ENCODE data around the gene VGF.
"Not testable (repeated sequence)": the region's sequence is repeated elsewhere in the genome, so short reads cannot be mapped to it uniquely, and the experiment has no call there.

VGF gene

DNA sequence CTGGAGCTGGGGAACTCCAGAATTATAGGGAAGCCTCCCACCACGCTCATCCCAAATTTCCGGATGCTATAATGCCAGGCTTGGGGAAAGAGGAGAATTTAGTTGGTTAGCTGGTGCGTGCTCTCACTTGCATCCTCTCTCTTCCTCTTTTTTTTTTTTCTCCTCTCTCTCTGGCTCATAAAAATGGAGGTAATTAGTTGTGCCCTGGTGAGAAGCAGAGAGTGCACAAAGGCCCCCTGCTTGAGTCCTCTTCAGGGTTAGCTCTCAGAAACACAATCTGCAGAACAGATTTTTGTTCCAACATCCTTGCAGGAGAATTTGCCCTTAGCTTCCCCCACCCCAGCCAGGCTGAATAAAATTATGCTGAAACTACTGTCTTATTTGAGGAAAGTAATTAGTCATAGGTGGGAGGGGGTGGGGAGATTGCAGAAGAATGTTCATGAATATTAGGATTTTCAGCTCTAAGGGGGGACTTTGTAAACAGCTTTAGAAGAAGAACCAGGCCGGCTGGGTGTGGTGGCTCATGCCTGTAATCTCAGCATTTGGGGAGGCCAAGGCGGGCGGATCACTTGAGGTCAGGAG is 30.9 kb downstream of the VGF start:
- FAIRE-seq = no peak

DNA sequence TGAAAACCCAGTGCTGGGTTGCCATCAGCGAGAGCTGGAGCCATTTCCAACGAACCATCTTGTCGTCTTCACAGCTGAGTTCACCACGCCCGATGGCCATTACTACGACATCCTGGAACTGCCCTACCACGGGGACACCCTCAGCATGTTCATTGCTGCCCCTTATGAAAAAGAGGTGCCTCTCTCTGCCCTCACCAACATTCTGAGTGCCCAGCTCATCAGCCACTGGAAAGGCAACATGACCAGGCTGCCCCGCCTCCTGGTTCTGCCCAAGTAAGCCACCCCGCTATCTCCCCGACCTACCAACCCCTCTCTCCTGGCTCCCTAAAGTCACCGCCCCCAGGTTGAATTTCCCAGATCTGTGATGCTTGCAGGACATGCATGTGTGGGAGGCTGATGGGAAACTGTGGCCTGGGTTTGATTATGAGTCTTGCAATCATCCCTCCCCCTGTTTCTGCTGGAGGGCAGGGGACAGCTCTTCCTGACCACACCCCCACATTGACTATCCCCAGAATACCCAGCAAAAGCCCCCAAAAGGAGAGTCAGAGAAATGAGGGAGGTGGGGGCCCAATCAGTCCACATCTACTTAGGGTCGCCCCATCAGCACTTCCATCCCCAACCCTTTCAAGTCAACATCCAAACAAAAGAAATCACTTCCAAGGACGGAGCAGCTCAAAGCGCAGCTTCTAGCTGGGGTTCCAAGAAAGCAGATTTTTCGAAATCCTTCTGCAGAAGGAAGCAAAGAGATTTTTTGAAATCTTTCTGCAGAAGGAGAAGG is 31.6 kb downstream of the VGF start:
- FAIRE-seq = no peak

DNA sequence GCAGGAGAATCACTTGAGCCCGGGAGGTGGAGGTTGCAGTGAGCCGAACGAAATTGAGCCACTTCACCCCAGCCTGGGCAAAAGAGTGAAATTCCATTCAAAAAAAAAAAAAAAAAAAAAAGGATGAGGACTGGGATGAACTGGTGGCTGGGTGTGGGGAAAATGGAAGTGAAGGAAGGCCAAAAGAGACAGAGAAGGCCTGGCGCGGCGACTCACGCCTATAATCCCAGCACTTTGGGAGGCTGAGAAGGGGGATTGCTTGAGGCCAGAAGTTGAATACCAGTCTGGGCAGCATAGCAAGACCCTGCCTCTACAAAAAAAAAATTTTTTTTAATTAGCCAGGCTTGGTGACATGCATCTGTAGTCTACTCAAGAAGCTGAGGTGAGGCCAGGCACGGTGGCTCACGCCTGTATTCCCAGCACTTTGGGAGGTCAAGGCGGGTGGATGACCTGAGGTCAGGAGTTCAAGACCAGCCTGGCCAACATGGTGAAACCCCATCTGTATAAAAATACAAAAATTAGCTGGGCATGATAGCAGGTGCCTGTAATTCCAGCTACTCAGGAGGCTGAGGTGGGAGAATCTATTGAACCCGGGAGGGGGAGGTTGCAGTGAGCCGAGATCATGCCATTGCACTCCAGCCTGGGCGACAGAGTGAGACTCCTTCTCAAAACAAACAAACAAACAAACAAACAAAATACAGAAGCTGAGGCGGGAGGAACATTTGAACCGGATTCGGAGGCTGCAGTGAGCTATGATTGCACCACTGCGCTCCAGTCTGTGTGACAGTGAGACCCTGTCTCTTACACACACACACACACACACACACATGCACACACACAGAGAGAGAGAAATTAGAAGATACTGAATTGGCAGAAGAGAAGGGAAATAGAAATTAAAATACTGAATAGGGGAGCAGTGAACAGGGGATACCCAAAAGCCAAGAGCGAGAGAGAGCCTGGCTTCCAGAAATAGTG is 32.5 kb downstream of the VGF start:
- not testable (repeated sequence) for FAIRE-seq

DNA sequence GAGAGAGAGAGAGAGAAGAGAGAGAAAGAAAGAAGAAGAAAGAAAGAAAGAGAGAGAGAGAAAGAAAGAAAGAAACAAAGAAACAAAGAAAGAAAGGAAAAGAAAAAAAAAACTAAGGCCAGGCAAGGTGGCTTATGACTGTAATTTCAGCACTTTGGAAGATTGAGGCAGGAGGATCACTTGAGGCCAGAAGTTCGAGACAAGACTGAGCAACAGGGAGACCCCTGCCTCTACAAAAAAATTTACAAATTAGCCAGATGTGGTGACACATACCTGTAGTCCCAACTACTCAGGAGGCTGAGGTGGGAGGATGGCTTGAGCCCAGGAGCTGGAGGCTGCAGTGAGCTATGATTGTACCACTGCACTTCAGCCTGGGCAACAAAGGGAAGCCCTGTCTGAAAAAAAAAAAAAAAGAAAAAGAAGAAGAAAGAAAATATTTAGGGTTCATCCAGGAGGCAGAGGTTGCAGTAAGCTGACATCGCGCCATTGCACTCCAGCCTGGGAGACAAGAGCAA is 35.7 kb downstream of the VGF start:
- no peak for FAIRE-seq

DNA sequence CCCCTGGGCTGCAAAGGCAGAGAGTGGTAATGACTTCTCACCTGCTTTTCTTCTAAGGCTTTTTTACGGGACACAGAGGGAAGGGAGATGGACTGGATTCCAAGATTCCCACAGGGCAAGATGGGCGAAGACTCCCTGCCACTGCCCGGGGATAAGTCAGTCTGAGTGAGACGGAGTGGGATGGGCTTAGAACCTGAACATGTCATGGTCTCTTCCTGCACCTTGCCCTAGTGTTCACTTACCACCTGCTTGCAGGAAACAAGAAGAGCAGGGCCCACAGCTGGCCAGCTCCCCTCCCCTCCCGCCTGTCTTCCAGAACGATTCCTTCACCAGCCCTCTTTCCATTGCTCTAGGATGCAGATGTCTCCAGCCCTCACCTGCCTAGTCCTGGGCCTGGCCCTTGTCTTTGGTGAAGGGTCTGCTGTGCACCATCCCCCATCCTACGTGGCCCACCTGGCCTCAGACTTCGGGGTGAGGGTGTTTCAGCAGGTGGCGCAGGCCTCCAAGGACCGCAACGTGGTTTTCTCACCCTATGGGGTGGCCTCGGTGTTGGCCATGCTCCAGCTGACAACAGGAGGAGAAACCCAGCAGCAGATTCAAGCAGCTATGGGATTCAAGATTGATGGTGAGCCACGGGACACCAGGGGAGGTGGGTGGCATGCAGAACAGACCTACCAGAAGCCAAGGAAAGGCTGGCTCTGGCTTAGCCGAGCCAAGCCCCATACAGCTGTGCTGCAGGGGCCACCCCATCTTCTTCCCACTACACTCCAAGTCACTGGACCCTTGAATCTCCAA is 37.1 kb downstream of the VGF start:
- FAIRE-seq = no peak

DNA sequence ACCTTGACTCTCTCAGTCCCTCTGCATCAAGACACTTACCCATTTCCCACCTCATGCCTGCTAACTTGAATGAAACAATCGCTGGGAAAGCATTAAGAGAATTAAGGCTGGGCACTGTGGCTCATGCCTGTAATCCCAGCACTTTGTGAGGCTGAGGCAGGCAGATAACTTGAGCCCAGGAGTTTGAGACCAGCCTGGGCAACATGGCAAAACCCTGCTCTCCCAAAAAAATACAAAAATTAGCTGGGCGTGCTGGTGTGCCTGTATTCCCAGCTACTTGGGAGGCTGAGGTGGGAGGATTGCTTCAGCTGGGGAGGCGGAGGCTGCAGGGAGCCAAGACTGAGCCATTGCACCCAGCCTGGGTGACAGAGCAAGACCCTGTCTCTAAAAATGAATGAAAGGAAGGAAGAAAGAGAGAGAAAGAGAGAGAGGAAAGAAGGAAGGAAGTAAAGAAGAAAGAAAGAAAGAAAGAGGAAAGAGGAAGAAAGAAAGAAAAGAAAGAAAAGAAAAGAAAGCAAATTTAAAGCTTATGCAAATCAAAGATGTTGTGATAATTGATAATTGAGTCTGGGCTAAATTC is 37.8 kb downstream of the VGF start:
- no peak for FAIRE-seq

DNA sequence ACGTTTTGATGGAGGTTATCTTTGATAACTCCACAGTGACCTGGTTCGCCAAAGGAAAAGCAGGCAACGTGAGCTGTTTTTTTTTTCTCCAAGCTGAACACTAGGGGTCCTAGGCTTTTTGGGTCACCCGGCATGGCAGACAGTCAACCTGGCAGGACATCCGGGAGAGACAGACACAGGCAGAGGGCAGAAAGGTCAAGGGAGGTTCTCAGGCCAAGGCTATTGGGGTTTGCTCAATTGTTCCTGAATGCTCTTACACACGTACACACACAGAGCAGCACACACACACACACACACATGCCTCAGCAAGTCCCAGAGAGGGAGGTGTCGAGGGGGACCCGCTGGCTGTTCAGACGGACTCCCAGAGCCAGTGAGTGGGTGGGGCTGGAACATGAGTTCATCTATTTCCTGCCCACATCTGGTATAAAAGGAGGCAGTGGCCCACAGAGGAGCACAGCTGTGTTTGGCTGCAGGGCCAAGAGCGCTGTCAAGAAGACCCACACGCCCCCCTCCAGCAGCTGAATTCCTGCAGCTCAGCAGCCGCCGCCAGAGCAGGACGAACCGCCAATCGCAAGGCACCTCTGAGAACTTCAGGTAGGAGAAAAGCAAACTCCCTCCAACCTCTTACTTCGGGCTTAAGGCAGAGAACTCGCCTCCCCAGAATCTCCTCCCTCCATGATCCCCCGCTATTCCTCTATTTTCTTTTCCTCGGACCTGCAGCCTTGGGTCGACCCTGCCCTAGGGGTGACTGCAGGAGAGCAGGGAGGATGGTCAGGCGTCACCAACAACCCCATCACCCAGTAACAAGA is 38.5 kb downstream of the VGF start, which contains the start of gene SERPINE1:
SERPINE1 (plus strand) TSS at position 454 of the 809 bp plus-strand sequence. CDS start 1,290 bp downstream, outside the sequence.
- no peak for FAIRE-seq

DNA sequence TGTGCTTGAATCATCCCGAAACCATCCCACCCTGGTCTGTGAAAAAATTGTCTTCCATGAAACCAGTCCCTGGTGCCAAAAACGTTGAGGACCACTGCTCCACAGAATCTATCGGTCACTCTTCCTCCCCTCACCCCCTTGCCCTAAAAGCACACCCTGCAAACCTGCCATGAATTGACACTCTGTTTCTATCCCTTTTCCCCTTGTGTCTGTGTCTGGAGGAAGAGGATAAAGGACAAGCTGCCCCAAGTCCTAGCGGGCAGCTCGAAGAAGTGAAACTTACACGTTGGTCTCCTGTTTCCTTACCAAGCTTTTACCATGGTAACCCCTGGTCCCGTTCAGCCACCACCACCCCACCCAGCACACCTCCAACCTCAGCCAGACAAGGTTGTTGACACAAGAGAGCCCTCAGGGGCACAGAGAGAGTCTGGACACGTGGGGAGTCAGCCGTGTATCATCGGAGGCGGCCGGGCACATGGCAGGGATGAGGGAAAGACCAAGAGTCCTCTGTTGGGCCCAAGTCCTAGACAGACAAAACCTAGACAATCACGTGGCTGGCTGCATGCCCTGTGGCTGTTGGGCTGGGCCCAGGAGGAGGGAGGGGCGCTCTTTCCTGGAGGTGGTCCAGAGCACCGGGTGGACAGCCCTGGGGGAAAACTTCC is 39.2 kb downstream of the VGF start:
- no peak for FAIRE-seq

DNA sequence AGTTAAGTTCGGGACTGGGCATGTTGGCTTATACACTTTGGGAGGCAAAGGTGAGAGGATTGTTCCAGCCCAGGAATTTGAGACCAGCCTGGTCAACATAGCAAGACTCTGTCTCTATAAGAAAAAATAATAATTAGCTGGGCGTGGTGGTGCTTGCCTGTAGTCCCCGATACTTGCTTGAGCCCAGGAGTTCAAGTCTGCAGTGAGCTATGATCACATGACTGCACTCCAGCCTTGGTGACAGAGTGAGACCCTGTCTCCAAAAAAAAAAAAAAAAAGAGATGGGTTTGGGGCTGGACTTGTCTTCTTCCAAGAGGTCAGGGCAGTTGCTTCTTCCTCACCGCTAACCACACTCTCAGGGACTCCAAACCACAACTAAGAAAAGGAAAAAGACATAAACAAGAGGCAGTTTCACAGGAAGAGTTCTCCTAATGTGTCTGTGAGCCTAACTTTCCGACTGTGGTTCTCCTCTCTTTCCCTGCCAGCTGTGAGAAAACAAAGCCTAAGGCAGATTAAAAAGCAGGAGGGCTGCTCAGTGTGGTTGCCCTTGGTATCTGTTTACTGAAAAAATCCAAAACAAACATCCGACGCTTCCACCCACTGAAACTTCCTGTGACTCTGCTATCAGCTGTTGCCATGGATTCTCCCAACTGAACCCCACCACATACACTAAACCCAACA is 40.9 kb downstream of the VGF start:
- no peak for FAIRE-seq

DNA sequence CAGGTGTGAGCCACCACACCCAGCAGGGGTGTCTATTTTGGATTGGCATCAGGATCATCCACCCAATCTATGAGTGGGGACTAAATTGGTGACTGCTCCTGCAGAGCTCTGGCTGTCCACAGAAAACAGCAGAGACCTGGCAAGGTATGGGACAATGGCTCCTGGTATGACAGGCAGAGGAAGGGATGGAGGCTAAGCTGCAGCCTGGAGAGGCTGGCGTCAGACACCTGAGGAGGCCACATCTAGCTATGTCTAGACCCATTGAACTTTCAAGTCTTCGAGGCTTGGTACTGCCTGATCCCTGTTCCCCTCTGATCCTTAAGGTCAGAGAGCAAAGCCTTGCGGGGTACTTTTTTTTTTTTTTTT is 41.7 kb downstream of the VGF start:
- no peak for FAIRE-seq

DNA sequence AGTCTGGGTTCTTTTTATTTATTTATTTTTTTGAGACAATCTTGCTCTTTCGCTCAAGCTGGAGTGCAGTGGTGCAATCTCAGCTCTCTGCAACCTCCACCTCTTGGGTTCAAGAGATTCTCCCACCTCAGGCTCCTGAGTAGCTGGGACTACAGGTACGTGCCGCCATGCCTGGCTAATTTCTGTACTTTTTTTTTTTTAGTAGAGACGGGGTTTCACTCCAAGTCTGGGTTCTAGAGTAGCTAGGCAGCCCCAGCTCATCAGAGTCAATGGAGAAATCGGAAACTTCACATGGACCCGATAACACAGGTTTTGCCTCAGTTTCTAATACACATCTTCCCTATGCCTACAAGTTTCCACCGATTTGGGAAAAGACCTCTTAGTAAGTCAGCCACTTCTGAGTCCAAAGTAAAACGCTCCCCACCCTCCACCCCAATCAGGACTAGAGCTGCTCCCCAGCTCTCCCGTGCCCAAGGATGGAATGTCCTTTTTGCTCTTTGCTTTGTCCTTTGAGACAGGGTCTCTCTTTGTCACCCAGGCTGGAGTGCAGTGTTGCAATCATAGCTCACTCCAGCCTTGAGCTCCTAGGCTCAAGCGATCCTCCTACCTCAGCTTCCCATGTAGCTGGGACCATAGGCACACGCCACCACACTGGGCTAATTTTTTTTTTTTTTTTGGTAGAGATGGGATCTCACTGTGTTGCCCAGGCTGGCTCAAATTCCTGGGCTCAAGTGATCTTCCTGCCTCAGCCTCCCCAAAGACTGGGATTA is 42.3 kb downstream of the VGF start:
- FAIRE-seq = no peak

DNA sequence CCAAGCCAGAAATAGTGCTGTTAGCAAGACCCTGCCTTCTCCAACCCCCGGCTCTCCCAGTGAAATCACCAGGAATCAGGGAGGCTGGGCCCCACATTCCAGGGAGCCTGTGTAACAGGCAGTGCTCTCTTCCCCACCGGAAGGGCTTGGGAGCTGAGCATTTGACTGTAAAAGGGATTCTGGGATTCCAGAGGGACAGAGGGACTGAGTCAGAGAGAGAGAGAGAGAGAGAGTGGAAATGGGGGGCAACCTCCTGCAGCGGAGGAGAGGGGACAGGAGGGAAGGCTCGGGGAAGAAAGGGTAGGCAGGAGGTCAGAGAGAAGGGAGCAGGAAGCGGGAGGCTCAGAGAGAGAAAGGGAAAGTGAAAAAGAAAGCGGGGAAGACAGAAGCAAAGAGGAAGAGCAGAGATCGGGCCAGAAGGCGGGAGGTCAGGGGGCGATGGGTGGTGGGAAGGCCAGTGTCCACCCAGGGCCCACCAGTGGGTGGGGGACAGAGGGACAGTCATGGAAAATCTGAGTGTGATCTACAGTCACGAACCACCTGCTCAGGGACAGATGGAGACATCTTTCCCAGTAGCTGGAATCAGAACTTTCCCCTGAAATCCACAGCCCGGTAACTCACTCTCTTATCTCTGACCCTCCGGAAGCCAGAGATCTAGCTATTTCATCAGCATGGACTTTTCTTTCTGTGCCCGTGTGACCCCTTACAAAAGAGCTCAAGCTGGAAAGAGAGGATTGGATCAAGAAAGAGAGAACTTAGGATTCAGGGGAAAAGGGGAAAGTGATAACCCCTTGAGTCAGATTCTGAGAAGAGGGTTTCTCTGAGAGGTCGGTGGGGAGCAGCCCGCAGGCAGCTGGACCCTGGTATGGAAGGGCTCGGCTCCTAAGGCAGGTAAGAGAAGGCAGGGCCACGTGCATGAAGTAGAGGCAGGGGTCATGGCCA is 43.1 kb downstream of the VGF start:
- FAIRE-seq = no peak

DNA sequence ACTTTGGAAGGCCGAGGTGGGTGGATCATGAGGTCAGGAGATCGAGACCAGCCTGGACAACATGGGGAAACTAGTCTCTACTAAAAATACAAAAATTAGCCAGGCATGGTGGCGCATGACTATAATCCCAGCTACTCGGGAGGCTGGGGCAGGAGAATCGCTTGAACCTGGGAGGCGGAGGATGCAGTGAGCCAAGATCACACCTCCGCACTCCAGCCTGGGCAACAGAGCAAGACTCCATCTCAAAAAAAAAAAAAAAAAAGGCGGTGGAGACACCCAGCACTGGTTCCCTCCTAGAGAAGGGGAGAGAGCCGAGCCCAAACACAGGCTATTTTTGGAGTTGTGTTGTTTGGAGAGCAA is 43.8 kb downstream of the VGF start:
- not testable (repeated sequence) for FAIRE-seq

DNA sequence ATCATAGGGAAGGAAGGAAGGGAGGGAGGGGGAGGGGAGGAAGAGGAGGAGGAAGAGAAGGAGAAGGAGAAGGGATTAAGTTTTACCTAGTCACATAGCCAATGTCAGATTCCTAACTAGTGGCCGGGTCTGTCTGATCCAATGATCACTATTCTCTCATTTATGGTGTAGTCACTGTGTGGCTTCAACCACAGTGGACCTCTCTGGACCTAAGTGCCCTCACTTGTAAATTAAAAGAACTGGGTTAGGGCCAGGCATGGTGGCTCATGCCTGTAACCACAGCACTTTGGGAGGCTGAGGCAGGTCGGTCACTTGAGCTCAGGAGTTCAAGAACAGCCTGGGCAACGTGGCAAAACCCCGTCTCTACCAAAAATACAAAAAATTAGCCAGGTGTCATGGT is 45.1 kb downstream of the VGF start:
- no peak for FAIRE-seq

DNA sequence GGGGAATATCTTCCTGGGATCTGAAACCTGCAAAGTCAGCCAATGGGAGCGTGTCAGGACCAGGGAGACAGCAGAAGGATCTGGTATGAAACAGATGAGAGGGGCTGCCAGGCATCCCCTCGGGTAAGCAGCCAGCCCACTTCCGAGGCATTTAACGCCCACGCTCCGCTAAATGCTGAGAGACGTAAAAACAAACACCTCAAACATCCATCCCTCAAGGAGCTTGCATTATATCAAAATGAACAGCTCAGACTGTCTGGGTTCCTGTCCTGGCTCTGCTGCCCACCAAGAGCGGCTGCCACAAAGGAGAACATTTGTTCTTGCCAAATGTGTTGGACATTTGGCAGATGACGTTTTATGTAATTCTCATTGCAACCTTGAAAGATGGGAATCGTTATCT is 45.5 kb downstream of the VGF start:
- no peak for FAIRE-seq

DNA sequence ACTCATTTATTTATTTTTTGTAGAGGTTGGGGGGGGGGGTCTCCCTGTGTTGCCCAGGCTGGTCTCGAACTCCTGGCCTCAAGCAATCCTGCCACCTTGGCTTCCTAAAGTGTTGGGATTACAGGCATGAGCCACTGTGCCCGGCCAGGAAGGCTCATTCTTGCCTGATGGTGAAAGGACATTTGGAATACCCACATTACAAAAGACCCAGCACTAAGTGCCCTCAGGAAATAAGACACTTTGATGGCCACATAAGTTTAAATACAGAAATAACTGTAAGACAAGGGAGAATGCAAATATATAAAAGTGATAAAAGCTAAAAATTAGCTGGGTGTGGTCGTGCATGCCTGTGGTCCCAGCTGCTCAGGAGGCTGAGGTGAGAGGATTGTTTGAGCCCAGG is 46.5 kb downstream of the VGF start:
- no peak for FAIRE-seq

DNA sequence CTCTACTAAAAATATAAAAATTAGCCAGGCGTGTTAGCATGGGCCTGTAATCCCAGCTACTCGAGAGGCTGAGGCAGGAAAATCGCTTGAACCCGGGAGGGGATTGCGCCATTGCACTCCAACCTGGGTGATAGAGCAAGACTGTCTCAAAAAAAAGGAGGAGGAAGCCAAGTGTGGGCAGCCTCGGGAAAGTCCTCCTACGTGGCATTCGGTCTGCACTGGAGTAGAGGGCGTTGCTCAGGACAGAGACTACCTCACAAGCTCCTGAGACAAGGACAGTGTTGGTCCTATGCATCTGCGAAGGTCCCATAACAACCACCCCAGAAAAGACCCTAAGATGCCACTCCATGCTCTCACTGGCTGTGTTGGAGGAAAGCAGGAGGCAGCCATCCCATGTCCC is 48.5 kb downstream of the VGF start:
- FAIRE-seq = no peak

DNA sequence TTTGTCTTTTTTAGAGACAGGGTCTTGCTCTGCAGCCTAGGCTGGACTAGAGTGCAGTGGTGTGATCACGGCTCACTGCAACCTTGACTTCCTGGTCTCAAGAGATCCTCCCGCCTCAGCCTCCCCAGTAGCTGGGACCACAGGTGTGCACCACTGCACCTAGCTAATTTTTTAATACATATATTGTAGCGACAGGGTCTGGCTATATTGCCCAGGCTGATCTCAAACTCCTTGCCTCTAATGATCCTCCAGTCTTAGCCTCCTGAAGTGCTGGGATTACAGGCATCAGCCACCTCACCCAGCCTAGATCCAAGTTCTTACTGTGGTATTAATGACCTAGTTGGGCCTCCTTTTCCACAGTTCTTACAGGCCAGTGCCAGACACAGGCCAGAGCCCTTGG is 50.2 kb downstream of the VGF start:
- no peak for FAIRE-seq

Measured in colon (tissue), 2 donors.